Ammon's horn (tissue), 1 donor: Measurements from ENCODE around the gene ROR2.
"Not testable (repeated sequence)": the region's sequence is repeated elsewhere in the genome, so short reads cannot be mapped to it uniquely, and the experiment has no call there.

Source experiments
- DNase-seq: peaks from one replicate; pipeline ENCODE4 v3.0.0-alpha.2; 2016; ENCODE audit warnings: low spot score

The ROR2 gene

DNA sequence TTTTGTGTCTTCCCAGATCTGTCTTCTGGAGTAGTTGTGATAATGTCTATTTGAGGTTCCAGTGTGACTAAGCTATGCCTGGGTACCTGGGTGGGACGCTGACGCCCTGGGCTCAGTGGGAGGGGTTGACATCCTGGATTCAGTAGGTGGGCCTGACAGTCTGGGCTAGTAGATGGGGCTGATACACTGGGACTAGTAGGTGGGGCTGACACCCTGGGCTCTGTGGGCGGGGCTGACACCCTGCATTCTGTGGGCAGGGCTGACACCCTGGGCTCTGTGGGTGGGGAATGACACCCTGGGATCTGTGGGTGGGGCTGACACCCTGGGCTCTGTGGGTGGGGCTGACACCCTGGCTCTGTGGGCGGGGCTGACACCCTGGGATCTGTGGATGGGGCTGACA, 153.5 kb downstream of the ROR2 start:
- not testable (repeated sequence) for DNase-seq

DNA sequence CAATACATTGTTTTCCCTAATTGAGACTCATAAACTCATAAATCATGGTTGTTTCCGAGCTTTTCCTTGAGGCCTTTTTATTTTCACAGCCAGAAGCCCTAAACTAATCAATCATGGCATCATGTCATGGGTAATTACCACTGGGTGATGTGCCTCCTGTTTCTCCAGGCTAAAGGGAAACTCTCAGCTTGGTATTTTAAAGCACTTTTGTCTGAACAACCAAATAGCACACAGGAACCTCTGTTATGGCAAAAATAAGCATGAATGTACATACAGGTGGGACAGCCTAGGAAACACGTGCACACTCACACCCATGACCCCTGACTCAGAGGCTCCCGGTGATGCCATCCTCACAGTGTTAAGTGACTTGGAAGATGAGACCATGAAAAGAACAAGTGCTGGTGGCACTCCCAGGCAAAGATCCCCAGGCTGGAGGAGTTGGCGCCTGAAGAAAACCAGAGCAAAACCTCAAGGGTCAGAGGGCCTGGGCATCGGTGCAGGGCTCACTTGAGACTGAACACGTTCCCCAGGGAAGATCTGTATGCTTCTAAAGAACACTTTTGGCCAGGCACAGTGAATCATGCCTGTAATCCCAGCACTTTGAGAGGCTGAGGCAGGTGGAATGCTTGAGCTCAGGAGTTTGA, 154.3 kb downstream of the ROR2 start:
- no peak for DNase-seq

DNA sequence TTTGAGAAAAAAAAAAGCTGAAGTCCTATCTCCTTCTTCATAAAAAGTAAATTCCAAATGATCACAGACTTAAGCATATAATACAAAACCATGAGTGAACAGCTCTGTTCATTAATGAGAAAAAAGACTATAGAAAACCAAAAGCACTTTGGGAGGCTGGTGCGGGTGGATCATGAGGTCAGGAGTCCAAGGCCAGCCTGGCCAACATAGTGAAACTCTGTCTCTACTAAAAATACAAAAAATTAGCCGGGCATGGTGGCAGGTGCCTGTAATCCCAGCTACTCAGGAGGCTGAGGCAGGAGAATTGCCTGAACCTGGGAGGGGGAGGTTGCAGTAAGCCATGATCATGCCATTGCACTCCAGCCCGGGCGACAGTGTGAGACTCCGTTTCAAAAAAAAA, 156.7 kb downstream of the ROR2 start:
- not testable (repeated sequence) for DNase-seq

DNA sequence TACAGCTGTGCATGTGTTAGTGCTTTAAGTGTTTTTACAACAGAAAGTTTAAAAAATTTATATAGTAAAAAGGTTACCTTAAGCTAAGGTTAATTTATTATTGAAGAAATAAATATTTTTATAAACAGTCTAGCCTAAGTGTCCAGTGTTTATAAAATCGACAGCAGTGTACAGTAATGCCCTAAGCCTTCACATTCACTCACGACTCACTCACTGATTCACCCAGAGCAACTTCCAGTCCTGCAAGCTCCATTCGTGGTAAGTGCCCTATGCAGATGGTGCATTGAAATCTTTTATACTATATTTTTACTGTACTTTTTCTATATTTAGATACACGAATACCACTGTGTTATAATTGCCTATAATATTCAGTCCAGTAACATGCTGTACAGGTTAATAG, 159.1 kb downstream of the ROR2 start:
- no peak for DNase-seq

DNA sequence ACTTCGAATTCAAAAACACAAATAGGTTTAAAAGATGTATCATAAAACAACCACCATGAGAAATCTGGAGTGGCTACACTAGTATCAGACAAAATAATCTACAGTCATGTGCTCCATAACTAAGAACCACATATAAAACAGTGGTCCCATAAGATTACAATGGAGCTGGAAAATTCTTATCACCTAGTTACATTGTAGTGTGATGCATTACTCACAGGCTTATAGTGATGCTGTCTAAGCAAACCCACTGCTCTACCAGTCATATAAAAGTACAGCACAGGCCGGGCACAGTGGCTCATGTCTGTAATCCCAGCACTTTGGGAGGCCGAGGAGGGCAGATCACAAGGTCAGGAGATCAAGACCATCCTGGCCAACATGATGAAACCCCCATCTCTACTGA, 160.1 kb downstream of the ROR2 start:
- no peak for DNase-seq

DNA sequence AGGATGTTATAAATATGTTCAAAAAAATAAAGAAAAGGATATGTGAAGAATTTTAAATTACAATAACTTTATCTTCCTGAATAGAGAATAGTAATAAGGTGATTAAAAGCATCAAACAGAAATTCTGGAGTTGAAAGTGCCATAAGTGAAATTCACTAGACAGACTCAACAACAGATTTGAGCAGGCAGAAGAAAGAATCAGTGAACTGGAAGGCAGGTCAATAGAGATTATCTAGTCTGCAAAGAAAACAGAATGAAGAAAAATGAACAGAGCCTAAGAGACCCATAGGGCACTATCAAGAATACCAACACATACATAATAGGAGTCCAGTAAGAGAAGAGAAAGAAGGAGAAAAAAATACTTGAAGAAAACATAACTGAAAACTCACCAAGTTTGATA, 162.1 kb downstream of the ROR2 start:
- DNase-seq = no peak

DNA sequence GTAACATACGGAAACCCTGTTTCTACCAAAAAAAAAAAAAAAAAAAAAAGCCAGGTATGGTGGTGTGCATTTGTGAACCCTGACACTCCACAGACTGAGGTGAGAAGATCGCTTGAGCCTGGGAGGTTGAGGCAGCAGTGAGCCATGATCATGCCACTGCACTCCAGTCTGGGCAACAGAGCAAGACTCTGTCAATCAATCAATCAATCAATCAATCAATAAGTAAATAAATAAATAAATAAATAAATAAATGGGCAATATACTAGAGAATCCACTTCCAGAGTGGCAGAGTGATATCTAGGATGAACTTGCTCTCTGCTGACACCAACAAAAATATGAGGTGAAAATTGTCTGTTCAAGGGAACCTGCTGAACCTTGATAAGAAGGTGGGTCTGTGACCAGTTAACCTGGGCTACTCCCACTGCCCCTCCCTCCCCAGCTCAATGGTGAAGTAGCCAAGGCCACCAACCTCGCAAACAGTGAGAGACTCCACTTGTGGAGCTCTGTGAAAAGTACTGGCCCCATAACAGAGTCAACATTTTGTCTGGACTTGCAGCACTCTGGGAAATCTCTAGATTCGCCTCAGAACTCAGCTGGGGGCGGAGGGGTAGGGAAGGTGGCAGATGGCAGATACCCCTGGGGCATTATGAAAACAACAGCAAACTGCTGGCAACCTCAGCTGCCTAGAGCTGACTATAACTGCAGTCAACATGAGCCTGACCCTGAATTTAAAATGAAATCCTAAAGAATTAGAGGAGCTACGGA, 163.7 kb downstream of the ROR2 start:
- DNase-seq = no peak

DNA sequence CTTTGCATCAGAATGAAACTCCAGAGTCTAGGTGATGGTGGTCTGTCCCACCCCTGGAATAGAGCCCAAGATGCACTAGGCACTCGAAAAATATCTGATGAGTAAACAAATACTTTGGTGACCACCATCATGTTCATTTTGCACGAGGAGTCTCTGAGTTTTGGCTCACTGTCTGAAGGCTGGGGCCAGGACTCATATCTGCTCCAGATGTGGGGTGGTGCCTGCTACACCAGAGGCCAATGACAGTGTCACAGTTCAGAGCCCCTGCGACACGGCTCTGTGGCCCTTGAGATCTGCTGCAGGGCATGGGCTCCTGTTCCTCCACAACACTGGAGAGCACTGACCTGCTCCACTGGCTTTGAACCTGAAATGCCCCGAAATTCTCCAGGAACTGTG, 164.6 kb downstream of the ROR2 start:
- no peak for DNase-seq

DNA sequence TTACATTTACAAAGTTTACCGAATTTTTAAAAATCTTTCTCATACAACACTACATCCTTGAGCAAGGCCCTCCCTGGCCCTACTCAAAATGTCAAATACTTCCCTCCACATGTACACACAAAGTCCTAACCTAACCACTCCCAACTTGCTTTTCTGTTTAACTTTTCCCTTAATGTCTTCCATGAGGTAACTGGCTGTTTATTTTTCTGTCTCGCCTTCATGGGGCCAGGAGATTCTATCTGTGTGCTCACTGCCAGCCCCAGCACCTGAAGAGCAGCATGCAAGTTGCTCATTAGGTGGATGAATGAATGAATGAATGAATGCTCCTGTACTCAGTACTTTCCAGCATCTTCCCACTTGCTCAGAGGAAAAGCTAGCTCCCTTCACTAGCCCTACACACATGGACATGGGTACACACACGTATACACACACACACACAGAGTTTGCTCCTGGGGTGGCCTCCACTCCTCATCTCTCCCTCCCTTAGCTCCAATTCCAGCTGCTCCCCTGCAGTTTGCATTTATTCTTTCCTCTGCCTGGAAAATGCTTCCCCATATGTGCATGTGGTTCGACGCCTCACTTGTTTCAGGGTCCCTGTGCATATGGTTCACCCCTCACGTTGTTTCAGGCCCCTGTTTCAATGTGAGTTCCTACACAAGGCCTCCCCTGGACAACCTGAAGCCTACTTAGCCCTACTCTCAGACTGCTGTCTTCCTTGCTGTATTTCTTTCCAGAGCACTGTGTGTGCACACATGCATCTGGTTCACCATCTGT, 165.2 kb downstream of the ROR2 start:
- DNase-seq = no peak

DNA sequence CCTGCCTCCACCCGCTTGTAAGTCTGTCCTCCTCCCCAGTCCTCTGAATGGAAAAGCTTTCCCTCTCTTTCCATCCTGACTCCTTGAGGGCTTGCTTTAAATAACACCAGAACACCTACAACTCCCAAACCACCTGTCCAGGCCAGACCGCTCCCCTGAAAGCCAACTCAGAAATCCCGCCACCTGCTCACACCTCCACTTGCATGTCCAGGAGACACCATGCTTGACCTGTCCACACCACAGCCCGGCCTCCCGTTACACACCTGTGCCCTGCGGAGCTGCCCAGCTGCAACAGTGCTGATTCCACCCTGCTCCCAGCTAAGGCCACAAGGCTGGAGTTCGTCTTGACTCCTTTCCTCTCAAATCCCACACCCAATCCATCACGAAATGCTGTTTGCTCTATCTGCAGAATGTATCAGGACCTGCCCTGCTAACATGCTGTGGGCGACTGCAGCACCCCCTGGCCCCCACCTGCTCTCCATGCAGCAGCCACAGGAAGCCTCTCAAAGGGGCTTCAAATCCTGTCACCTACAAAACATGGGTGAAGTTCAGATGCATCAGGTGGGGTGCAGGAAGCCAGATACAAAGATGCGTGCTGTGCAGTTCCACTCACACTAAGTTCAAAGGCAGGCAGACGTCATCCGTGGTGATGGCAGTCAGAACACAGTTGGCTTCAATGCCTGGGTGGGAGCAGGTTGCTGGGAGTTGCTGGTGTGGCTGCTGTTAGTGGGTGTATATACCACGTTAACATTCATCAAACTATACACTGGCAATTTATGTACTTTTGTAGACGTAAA, 166.0 kb downstream of the ROR2 start:
- no peak for DNase-seq

DNA sequence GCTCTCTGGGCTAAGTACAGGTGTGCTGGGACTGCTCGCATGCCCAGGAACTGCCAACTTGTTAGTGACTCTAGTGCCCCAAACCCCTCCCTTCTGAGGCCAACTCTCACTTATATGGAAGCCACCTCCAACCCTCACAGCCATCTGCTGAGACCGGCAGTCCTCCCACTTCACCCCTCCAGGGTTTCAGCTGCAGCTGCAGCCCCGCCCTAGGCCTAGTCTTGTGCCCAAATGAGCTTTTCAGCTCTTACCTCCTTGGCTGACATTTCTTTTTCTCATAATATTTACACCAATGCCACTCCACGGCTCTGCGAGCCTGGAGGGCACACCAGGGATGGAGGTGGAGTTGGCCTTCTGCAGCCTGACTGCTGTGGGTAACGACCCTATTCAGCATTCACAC, 166.6 kb downstream of the ROR2 start:
- no peak for DNase-seq

DNA sequence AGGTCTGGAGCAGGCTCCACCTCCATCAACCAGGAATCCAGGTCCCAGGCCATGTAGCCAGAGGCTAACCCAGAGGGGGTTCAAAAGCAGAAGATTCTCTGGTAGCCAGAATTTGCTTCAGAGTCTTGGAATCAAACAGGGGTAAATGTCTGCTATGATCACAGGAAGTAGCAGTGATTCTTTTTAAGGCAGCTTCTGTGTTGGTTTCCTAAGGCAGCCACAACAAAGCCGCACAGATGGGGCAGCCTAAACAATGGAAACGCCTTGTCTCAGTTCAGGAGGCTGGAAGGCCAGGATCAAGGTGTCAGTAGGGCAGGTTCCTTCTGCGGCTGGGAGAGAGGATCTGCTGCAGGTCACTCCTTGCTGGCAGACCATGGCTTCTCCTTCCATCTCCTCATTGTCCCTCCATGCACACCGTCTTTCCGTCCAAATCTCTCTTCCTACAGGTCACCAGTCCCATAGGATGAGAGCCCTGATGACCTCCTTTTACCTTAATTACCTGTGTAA, 167.3 kb downstream of the ROR2 start:
- DNase-seq = no peak

DNA sequence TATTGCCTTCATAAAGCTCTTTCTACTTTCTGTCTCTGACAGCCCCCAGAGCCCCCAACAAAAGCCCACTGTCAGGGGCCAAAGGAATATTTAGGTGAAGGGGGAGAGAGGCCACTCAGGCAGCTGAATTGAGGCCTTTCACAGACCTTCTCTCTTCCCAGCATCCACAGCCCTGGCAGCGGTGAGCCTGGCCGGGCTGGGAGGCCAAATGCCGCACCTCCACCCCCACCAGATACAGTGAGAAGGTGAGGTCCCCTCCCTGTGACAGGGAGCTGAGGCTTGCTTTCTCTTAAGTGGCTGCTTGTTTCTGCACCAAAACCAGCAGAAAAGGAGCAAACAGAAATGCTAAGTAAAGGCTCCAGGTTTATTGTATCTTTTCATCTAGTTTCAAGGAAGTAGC, 168.1 kb downstream of the ROR2 start:
- DNase-seq = no peak

DNA sequence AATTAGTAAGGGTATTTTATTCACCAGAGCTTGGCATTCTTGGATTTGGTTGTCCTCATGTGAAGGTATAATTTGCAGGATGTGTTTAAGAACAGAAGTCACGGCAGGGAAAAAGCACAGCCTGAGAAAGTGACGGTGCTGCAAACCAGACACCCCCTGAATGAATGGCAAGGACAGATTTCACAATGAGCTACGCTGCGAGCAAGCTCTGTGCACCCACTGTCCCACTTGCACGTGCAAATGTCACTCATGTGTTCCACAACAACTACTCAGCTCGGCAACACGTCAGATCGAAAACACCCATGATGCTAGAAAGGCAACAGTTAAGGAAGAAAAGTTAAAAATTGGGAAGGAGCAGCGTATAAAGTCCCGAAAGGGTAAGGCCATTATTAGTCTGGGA, 168.9 kb downstream of the ROR2 start:
- DNase-seq = no peak

DNA sequence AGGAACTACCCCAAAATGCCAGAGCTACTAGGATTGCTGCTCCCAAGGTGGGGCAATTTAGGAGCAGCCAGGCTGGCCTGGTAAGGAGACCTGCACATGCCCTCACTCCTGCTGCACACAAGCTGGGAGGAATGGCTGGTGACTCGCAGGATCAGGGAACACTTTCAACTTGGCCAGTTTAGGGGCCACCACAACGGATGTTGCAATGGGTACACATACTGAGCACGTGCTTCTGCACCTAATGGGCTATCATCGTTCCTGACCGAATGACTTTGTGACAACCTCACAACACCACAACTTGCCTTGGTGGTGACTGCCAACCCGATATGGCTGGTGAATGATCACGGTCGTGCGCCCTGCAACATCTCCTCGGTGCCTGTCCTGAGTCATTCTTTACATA, 172.0 kb downstream of the ROR2 start:
- DNase-seq = no peak

DNA sequence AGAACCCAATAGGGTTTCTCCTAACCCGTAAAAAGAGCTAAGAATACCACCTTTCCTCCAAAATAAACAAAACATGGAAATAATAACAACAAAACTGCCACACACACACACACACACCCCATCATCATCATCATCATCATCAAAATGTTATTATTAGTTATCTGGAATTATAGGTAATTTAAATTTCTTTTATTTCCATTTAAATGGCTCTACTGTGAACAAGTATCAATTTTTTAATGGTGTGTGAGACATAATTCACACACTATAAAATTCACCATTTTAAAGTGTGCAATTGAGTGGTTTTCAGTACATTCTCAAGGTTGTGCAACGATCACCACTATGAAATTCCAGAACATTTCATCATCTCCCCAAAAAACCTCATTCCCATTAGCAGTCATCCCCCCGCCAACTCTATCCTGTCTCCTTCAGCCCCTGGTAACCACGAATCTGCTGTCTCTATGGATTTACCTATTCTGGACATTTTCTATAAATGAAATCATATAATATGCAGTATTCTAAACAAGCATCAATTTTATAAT, 172.7 kb downstream of the ROR2 start:
- no peak for DNase-seq

DNA sequence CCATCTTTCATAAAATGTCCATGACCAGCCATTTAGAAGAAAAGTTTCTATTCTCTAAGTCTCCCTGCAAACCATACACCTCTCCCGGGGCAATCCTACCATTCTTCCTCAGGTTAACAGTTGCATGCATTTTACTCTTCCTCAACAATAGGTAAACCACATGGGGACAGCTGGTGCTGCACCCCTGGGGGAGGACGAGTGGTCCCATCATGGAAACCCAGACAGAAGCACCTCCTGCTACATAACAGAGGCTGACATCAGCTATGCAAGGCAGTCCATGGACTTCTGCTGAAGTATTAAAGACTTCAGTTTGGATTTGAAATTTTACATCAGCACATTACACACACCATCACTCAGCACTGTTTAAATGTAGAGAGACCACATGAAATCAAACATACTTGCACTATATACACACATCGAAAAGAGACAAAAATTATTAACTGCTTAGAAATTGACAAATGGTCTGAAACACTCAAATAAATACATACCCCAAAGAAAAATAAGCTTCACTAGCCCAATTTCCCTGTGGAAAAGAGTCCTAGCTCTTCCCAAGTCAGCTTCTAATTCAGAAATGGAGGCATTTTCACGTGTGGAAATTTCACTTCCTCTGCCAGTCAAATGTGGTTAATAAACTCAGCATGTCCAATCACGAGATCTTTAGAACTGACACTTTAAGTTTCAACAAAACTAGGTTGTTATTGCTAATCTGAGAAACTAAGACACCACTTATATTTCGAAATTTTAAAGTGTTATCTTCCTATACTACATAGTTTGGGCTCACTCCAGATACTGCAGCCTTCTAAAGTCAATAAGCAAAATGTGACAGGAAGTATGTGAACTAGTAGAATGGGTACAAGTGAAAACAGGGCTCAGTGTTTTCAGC, 173.4 kb downstream of the ROR2 start:
- DNase-seq = no peak

DNA sequence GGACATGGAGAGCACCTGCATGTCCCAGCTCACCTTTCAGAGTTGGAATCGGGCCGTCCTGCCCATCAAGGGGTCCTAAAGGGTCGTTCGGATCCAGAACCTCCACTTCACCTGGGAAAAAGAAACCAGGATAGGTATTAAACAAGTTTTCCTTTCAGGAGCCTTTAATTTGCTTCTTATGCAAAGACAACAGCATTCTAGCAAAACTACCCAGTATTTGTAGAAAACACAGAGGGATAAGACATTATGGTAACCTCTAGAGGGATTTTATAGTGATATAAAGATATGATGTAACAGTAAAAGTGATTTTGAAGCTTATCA, 174.4 kb downstream of the ROR2 start:
- DNase-seq = no peak

DNA sequence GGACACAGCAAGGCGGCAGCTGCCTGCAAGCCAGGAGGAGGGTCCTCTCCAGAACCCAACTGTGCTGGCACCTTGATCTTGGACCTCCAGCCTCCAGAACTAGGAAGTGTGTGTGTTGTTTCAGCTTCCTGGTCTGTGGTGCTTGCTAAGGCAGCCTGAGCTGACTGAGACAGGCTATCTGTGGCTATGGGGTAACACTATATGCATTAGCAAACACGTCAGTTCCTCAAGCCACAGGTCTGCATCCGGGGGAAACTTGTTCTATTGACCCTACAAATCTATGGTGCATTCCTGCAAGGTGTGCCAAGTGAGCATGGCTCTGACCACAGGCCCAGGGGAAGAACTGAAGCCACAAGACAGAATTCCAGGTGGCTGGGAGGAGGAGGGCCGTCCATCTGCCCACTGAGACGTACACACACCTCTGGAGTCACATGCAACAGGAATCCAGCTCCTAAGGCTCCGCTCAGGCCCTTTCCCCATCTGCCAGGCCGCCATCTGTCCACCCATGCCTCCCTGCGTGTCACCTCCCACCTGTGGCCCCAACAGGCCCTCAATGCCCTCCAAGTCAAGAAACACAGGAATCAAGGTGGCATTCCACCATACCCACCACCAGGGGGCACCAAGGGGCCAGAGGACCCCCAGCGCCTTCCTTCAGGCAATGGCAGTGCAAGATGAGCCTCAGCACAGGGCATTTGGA, 174.9 kb downstream of the ROR2 start:
- peak; percentile 66 for DNase-seq

DNA sequence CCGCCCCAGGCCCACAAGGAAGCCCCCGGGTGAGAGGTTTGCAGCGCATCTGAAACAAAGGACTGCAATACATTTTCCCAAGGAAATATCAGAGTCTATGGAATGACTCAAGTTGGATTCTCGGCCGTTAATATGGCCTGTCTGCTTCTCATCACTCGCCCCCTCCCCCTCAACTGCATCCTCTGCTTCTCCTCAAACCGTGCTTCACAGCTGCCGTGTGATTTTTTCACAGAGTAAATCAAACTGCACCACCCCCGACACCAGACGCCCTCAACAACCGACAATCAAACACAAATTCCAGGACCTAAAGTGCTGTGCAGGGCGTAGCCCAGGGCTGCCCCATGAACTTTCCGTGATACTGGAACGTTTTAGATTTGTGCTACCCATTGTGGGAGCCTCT, 176.9 kb downstream of the ROR2 start:
- no peak for DNase-seq
